ENCODE results near the gene GJB5. TPM values are rescaled to one million over a fixed set of nuclear protein-coding genes. Genes with fewer than 3 reads are reported as not detected.

The GJB5 gene
- total and polyA plus RNA-seq, 9 of the 15 experiments (the other 6 are each of a cell fraction or from before 2014, with no cell fraction given) = 0.04 TPM; not detected in 8

- TF ChIP-seq E2F8 (IDR thresholded peaks at IDR 0.05; ENCODE audit: low read depth, partially characterized antibody) = no peak
- TF ChIP-seq ESRRA (IDR thresholded peaks at IDR 0.05; ENCODE audit: borderline replicate concordance, low read depth) = no peak
- no peak for TF ChIP-seq CEBPZ (IDR thresholded peaks at IDR 0.05; ENCODE audit: borderline replicate concordance, low read depth, low read length)
- no peak for TF ChIP-seq NELFE (IDR thresholded peaks at IDR 0.05; ENCODE audit: insufficient read depth, insufficient read length)
- TF ChIP-seq YBX1 (IDR thresholded peaks at IDR 0.05) = no peak
- TF ChIP-seq ZBTB11 (CRISPR knock-in tag; IDR thresholded peaks at IDR 0.05) = no peak
Measured at GRCh38 chr1:34753163-34753562, 1.7 kb upstream of the GJB5 start (continued).

Data from K562 (cell line).